ENCODE measurements around the gene SOCS1.
"Not testable (repeated sequence)": the region's sequence is repeated elsewhere in the genome, so short reads cannot be mapped to it uniquely, and the experiment has no call there.

SOCS1 gene

DNA sequence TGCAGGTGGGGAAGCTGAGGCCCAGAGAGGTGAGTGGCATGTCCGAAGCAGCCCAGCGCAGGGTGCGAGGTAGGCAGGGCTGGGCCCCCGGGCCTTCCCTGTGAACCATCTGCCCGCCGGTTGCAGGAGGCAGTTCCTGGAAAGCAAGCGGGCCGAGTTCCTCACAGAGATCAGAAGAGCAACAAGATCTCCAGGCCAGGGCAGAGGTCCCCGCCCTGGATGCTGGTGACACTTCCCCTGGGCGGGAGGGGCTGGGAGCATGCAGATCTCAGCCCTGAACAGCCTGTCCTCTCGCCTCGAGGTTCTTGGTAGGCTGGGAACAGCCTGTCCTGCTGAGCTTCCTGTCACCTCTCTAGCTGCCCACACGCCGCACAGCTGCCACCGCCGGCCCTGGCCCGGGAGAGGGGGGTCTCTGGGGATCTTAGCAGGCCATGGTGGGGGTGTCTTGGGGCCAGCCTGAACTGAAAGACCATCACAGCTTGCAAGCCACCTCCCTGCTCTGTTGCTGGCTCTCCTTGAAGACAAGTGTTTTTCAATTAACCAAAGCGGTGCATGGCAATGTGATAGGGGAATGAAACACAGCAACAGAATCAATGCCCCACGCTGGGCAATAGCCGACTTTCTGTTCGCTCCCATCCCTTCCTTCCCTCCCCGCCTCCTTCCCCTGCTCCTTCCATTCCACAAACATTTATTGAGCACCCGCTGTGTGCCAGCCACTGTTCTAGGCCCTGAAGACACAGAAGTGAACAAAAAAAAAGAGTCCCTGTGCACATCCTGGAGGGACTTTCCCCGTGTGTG is 31.7 kb downstream of the SOCS1 start:
- no peak for DNase-seq

GRCh38 chr16:11220507-11220906 is 35.5 kb downstream of the SOCS1 start:
- not testable (repeated sequence) for DNase-seq

GRCh38 chr16:11219178-11219577 is 36.8 kb downstream of the SOCS1 start:
- DNase-seq = no peak

- DNase-seq = no peak
Observed at GRCh38 chr16:11218604-11218962, 37.4 kb downstream of the SOCS1 start.

DNA sequence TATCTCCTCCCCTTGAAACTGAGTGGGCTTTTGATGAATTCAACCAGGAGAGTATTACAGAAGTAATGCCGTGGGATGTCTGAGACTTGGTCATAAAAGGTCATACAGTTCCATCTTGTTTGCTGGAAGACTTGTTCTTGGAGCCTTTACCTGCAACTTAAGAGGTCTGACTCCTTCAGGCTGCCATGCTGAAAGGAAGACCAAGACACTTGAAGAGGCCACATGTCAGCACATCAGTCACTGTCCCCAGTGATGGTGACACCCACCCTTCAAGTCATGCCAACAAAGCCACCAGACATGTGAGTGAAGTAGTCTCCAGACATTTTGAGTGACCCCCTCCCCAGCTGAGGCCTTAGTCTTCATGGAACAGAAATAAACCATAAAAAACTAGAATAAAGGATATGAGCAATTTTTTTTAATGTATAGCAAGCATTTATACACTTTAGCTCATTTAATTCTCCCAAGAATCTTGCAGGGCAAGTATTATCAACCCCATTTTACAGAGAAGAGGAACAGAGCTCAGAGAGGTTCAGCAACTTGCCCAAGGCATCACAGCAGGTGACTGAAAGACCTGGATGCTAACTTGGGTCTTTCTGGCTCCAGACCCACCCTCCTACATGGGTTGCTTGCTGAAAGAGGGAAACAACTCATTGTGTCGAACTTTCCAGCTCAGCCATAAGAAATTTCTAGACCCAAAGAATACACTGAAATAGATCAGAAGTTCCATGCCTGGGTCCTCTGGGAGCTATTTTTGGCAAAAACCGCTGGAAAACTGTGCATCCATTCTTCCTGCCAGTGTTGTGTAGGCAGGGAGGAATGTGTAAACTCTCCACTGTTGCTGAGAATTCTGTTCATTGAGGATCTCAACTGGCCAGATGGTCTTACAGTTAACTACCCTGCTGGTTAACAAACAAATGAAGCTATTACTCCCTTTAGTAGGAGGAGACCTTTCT is 38.1 kb downstream of the SOCS1 start:
- DNase-seq = no peak

DNA sequence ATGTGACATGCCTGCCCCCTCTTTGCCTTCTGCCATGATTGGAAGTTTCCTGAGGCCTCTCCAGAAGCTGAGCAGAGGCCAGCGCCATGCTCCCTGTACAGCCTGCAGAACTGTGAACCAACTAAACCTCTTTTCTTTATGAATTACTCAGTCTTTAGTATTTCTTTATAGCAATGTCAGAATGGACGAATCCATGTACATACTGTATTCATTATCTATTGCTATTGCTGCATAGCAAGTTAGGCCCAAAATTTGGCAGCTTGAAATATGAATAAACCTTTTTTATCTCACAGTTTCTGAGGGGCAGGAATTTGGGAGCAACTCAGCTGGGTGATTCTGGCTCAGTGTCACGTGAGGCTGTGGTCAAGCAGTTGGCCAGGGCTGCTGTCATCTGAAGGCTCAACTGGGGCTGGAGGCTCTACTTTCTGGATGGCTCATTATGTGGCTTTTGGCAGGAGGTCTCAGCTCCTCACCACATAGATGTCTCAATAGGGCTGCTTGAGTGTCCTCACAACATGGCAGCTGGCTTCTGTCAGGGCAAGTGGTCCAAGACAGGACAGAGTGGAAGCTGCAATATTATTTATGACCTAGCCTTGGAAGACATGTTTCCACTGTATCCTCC is 40.0 kb downstream of the SOCS1 start:
- DNase-seq = no peak

- no peak for DNase-seq
Observed at GRCh38 chr16:11213799-11214198, 42.2 kb downstream of the SOCS1 start.

DNA sequence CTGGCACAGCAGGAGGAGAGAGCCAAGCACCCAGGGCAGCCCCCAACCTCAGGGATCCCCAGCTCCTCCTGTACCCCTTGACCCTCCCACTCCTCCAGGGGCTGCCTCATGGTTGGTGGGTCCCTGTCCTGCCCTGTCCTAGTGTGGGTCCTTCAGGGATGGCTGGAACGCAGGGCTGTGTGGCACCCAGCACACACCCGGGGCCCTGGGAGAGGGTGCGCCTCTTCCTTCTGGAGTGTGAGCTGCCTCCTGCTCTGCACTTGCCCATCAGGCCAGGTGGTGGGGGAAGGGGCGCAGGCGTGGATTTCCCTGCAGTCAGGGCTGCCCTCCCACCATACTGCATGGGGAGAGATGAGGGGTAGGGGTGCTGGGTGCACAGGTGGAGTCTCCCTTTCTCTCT is 42.6 kb downstream of the SOCS1 start:
- no peak for DNase-seq

- DNase-seq = no peak
Observed at GRCh38 chr16:11212798-11213196, 43.2 kb downstream of the SOCS1 start.

DNA sequence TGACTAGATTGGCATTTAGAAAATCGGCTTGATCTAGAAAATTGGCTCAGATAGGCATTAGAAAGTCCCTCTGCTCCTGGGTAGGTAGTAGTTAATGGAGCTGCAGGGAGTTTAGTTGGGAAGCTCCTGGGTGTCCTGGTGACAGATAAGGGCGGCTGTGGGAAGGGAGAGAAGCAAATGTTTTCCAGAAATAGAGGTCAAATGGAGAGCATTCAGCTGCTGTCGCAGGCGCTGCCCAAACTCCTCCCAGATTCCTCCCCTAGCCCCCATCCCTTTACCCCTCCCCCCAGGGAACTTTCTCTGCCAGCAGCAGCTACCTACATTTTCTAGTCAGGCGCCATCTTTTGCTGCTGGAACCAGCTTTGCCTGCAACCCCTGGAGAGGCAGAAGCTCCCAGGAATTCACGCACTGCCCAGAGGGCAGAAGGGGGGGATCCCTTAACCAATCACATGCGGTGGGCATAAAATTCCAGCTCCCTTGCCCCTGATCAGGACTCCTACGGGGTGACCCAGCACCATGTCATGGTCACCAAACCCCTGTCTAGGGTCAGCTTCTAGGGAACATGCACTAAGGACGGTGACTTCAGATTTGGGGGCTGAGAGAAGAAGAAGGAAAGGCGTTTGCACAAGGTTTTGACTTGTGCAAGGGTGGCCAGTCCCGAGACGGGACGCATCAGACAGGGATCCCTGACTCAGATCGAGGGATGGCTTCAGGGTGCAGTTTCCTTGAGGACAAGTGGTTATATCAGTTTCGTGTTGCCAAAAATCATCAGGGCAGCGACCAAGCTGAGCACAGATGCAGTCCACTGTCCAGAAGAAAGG is 43.8 kb downstream of the SOCS1 start:
- DNase-seq = no peak

GRCh38 chr16:11211061-11211976 is 44.7 kb downstream of the SOCS1 start:
- DNase-seq = no peak

DNA sequence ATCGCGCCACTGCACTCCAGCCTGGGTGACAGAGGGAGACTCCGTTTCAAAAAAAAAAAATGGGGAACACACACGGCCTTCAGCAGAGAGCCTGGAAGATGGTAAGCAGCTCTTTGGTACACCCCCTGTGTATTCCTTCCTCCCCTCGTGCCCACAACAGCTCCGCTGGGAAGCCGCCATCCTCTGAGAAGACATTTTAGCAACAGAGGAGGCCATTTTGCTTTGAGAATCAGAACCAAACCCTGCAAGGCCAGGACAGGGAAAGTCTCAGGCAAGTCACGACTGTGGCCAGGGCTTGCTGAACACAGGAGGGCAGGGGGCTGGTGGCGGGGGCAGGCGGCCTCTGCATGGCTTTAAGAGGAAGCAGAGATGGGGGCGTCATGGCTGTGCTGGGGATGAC is 45.7 kb downstream of the SOCS1 start:
- no peak for DNase-seq

- no peak for DNase-seq
Observed at GRCh38 chr16:11208916-11209665, 46.9 kb downstream of the SOCS1 start.

GRCh38 chr16:11207646-11208045 is 48.4 kb downstream of the SOCS1 start:
- no peak for DNase-seq

GRCh38 chr16:11205754-11206581 is 50.0 kb downstream of the SOCS1 start:
- no peak for DNase-seq

GRCh38 chr16:11205065-11205699 is 50.8 kb downstream of the SOCS1 start:
- DNase-seq = no peak

DNA sequence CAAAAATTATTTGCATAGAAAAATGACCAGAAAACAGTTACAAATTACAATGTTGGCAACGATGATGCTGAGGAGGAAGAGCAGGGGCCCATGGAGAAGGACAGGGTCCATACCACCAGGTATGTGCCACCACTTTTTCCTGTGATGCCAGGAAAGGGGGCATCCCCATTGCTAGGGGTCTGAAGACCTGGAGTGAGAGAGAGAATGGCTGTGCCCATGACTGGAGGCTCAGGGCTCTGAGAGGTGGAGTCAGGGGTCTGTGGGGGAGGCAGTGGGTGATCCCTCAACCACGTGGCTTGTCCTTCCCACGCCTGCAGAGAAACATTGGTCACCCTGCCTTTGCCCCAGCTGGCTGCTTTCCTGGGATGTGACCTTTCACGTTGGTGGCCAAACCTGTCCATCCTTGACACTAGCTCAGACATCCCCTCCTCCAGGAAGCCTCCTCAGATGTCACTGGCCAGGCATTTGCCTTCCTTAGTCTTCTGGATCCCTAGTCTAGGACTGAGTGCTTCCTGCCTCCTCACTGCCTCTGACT is 51.4 kb downstream of the SOCS1 start:
- no peak for DNase-seq
